ENCODE data around the gene MYORG. TPM values are rescaled to one million over a fixed set of nuclear protein-coding genes. Genes with fewer than 3 reads are reported as not detected.
A peak's percentile ranks its signal among the peaks of the same experiment; 100 is the strongest.

MYORG gene
- total RNA-seq, 1 donor from 2014 or later = 10.1 TPM

- DNase-seq (ENCODE audit: low spot score) = no peak
Observed at GRCh38 chr9:34335376-34335775, 41.3 kb downstream of the MYORG start.

GRCh38 chr9:34334916-34335315 lies 41.8 kb downstream of the MYORG start:
- DNase-seq (ENCODE audit: low spot score) = no peak

GRCh38 chr9:34334337-34334824 lies 42.3 kb downstream of the MYORG start:
- DNase-seq (ENCODE audit: low spot score) = no peak

GRCh38 chr9:34333836-34334235 lies 42.9 kb downstream of the MYORG start:
- no peak for DNase-seq (ENCODE audit: low spot score)

- DNase-seq (ENCODE audit: low spot score) = no peak
Observed at GRCh38 chr9:34332076-34332964, 44.4 kb downstream of the MYORG start.

- no peak for DNase-seq (ENCODE audit: low spot score)
Observed at GRCh38 chr9:34331196-34331595, 45.5 kb downstream of the MYORG start.

- peak; percentile 96 for DNase-seq (ENCODE audit: low spot score)
Observed at GRCh38 chr9:34328987-34329832, 47.5 kb downstream of the MYORG start, which contains the start of the genes KIF24 and NUDT2. KIF24 (minus strand) TSS chr9:34329268; CDS start chr9:34311346, 17,922 bp downstream. NUDT2 (plus strand) TSS chr9:34329569; CDS start chr9:34339040, 9,471 bp downstream.

GRCh38 chr9:34328500-34328986 lies 48.2 kb downstream of the MYORG start:
- DNase-seq (ENCODE audit: low spot score) = no peak

- DNase-seq (ENCODE audit: low spot score) = no peak
Observed at GRCh38 chr9:34326690-34327089, 50.0 kb downstream of the MYORG start.

GRCh38 chr9:34322899-34323591 lies 53.7 kb downstream of the MYORG start:
- no peak for DNase-seq (ENCODE audit: low spot score)

GRCh38 chr9:34321451-34321850 lies 55.2 kb downstream of the MYORG start:
- DNase-seq (ENCODE audit: low spot score) = no peak

GRCh38 chr9:34318163-34318790 lies 58.4 kb downstream of the MYORG start:
- DNase-seq (ENCODE audit: low spot score) = no peak

- no peak for DNase-seq (ENCODE audit: low spot score)
Observed at GRCh38 chr9:34317436-34317835, 59.3 kb downstream of the MYORG start.

Other genes starting within 250 kb of the MYORG start
- 56.0 TPM for gene UBAP1, start 197.9 kb downstream of the MYORG start, total RNA-seq
- gene KIF24, start 47.6 kb downstream of the MYORG start, total RNA-seq = 0.45 TPM
- gene NUDT2, start 47.3 kb downstream of the MYORG start, total RNA-seq = 17.7 TPM
- 53.9 TPM for gene FAM219A, start 81.7 kb upstream of the MYORG start, total RNA-seq
- gene DNAI1, start 81.9 kb upstream of the MYORG start, total RNA-seq = not detected
- not detected for gene ENHO, start 146.1 kb upstream of the MYORG start, total RNA-seq
- gene CNTFR, start 212.8 kb upstream of the MYORG start, total RNA-seq = 116 TPM
- gene RPP25L, start 235.2 kb upstream of the MYORG start, total RNA-seq = 14.8 TPM
- 61.5 TPM for gene DCTN3, start 243.6 kb upstream of the MYORG start, total RNA-seq

Data from mesenteric fat pad (tissue), 1 donor.